Liver (tissue), 10 donors: Measurements from ENCODE around the gene UPK3B. TPM values are rescaled to one million over a fixed set of nuclear protein-coding genes. Genes with fewer than 3 reads are reported as not detected.
"Not testable (repeated sequence)": the region's sequence is repeated elsewhere in the genome, so short reads cannot be mapped to it uniquely, and the experiment has no call there.

Source experiments
- DNase-seq: peaks from one replicate; pipeline ENCODE4 v3.0.0-alpha.2; 2017; ENCODE audit warnings: low spot score
- H3K27ac ChIP-seq, 2 donors: one replicate each; pipeline ENCODE4 v1.7.0; 2013; ENCODE audit warnings: inconsistent platforms in 2 of 2, low read length in 2 of 2, control low read depth in 1 of 2, low read depth in 1 of 2, mild to moderate bottlenecking in 1 of 2
- H3K27me3 ChIP-seq, 4 donors: one replicate each; pipeline versions ENCODE4 v1.6.1 to v1.7.0; 2013; ENCODE audit warnings: low read length in 3 of 4, inconsistent platforms in 1 of 4, mild to moderate bottlenecking in 1 of 4, moderate library complexity in 1 of 4; ENCODE audit not compliant: control insufficient read depth in 4 of 4, insufficient read depth in 4 of 4
- H3K36me3 ChIP-seq, 4 donors: one replicate each; pipeline versions ENCODE4 v1.6.1 to v1.7.0; 2013; ENCODE audit warnings: low read length in 3 of 4, mild to moderate bottlenecking in 3 of 4, low read depth in 1 of 4, moderate library complexity in 1 of 4; ENCODE audit not compliant: control insufficient read depth in 4 of 4, insufficient read depth in 3 of 4
- H3K4me1 ChIP-seq, 4 donors: one replicate each; pipeline versions ENCODE4 v1.6.1 to v1.7.0; 2013; ENCODE audit warnings: low read length in 3 of 4, mild to moderate bottlenecking in 3 of 4, moderate library complexity in 1 of 4; ENCODE audit not compliant: control insufficient read depth in 4 of 4, insufficient read depth in 4 of 4
- H3K4me3 ChIP-seq, 3 donors: one replicate each; pipeline versions ENCODE4 v1.6.1 to v1.7.0; 2013; ENCODE audit warnings: low read length in 3 of 3, control low read depth in 1 of 3, low read depth in 1 of 3, mild to moderate bottlenecking in 1 of 3
- H3K9ac ChIP-seq, 2 donors: one replicate each; pipeline ENCODE4 v1.7.0; 2013; ENCODE audit warnings: low read length in 2 of 2, mild to moderate bottlenecking in 2 of 2, moderate library complexity in 2 of 2, control low read depth in 1 of 2, low read depth in 1 of 2
- H3K9me3 ChIP-seq, 4 donors: one replicate each; pipeline versions ENCODE4 v1.6.1 to v1.7.0; 2013; ENCODE audit warnings: low read length in 3 of 4; ENCODE audit not compliant: control insufficient read depth in 4 of 4
- WGBS: extraction: QIAGEN DNeasy Blood & Tissue Kit; methylation state at CpG from one replicate; pipeline ENCODE4 v1.1.7; 2013; 5-methylcytosine and 5-hydroxymethylcytosine counted together
- polyA plus RNA-seq, 2 donors: library from polyadenylated mRNA; stranded (reverse) in 1 of 2; unstranded in 1 of 2; fragments of 200-250 nt in 1 of 2; fragments of >200 nt in 1 of 2; fragmentation: Nextera tagmentation in 1 of 2; extraction: Ambion mirVana in 1 of 2; gene quantifications; one replicate each; pipeline versions ENCODE4 v1.2.1 to v1.2.3, GENCODE V29; 2013 to 2015
- small RNA-seq: library from RNA; depleted of rRNA; stranded (forward); fragments of <200 nt; gene quantifications from one replicate; pipeline ENCODE3, GENCODE V24; 2014
- total RNA-seq, 2 donors: library from RNA; depleted of rRNA; stranded (reverse); fragments of >200 nt; gene quantifications; one replicate each; pipeline ENCODE4 v1.2.3, GENCODE V29; 2014
- donor health status: healthy.
- donor health status: healthy.
- donor health status: healthy.
- donor health status: healthy.
- donor health status: healthy.

UPK3B gene
- total and polyA plus RNA-seq, 4 donors = 0.08 to 0.42 (median 0.35) TPM

- 97% methylated on average over 3 of the region's 3 CpGs for WGBS
- not testable (repeated sequence) for H3K27me3 ChIP-seq, H3K9me3 ChIP-seq, H3K9ac ChIP-seq, DNase-seq, H3K4me1 ChIP-seq, H3K4me3 ChIP-seq, H3K36me3 ChIP-seq, H3K27ac ChIP-seq
These were observed 51.0 kb downstream of the UPK3B start for GRCh38 chr7:76561342-76561741.

- H3K27ac ChIP-seq, H3K4me1 ChIP-seq, H3K27me3 ChIP-seq, H3K9me3 ChIP-seq, H3K9ac ChIP-seq, H3K4me3 ChIP-seq, DNase-seq, H3K36me3 ChIP-seq: not testable (repeated sequence)
- 100% methylated on average over 2 of the region's 3 CpGs for WGBS
These were observed 54.6 kb downstream of the UPK3B start for GRCh38 chr7:76565001-76565400.

Small RNA genes within 50 kb of the gene (small RNA-seq; reads per million reads assigned to genes)
- gene RF00019 = not detected

Other genes with a start within 250 kb of the UPK3B start
- gene HSPB1, start 207.9 kb upstream of the UPK3B start, total RNA-seq = 10 to 100 TPM; 25.5 to 39.2 TPM
- 100 to 1,000 TPM; 169 to 186 TPM for gene HSPB1, start 207.9 kb upstream of the UPK3B start, polyA plus RNA-seq
- gene YWHAG, start 151.6 kb upstream of the UPK3B start, total RNA-seq = 10 to 100 TPM; 43.1 to 46.7 TPM
- gene YWHAG, start 151.6 kb upstream of the UPK3B start, polyA plus RNA-seq = 10 to 100 TPM; 11.6 to 43.9 TPM
- gene SSC4D, start 100.9 kb upstream of the UPK3B start, total RNA-seq = 1 to 10 TPM; 1.2 to 1.3 TPM
- 1 to 10 TPM; 1.7 to 2.3 TPM for gene SSC4D, start 100.9 kb upstream of the UPK3B start, polyA plus RNA-seq
- under 1 TPM; 0.25 to 0.47 TPM for gene ZP3, start 85.6 kb upstream of the UPK3B start, total RNA-seq
- under 1 TPM; 0.43 to 0.45 TPM for gene ZP3, start 85.6 kb upstream of the UPK3B start, polyA plus RNA-seq
- 1 to 10 TPM; 4.5 to 9.5 TPM for gene DTX2, start 48.8 kb upstream of the UPK3B start, total RNA-seq
- gene DTX2, start 48.8 kb upstream of the UPK3B start, polyA plus RNA-seq = 1 to 10 TPM; 4.8 to 7.3 TPM
- under 1 TPM; 0.17 to 0.28 TPM for gene SPDYE16, start 32.7 kb downstream of the UPK3B start, total RNA-seq
- gene SPDYE16, start 32.7 kb downstream of the UPK3B start, polyA plus RNA-seq = under 1 TPM; 0.05 to 0.50 TPM
- 1 to 10 TPM in 1 of 2 donors, under 1 TPM in 1; 0.67 to 1.9 TPM for gene POMZP3, start 116.7 kb downstream of the UPK3B start, total RNA-seq
- gene POMZP3, start 116.7 kb downstream of the UPK3B start, polyA plus RNA-seq = 1 to 10 TPM; 1.8 to 3.0 TPM